ENCODE results near the gene TNFAIP3. TPM values are rescaled to one million over a fixed set of nuclear protein-coding genes. Genes with fewer than 3 reads are reported as not detected.
"Not testable (repeated sequence)": the region's sequence is repeated elsewhere in the genome, so short reads cannot be mapped to it uniquely, and the experiment has no call there.

The TNFAIP3 gene
- total and polyA plus RNA-seq, 2 donors (not counting 1 experiment from before 2014, with no cell fraction given), result 86.2 to 92.0 TPM

GRCh38 chr6:137844773-137845172 lies 22.3 kb upstream of the TNFAIP3 start:
- intact Hi-C loops (cut with micrococcal nuclease); DNase-seq; H4K20me1 ChIP-seq (ENCODE audit: control insufficient read depth, insufficient read depth, low read length, poor library complexity, severe bottlenecking); H3K4me3 Mint-ChIP-seq; H3K79me2 ChIP-seq (ENCODE audit: control insufficient read depth, insufficient read depth, low read length); H3K4me2 ChIP-seq (replicated peaks; ENCODE audit: low read depth, low read length, poor library complexity, severe bottlenecking); ATAC-seq (ENCODE audit: low read depth); H3K27ac Mint-ChIP-seq; H3K4me3 ChIP-seq (ENCODE audit: control extremely low read depth in 1 of 5, extremely low read depth in 1 of 5, insufficient read depth in 1 of 5, low read depth in 2 of 5, low read length in 4 of 5); H2AFZ ChIP-seq (ENCODE audit: insufficient read depth, low read depth, low read length, poor library complexity, severe bottlenecking); H3K27me3 ChIP-seq (replicated peaks in 1 of 4; ENCODE audit: control extremely low read depth in 1 of 4, control insufficient read depth in 3 of 4, insufficient read depth in 4 of 4, low read length in 3 of 4); H3K27ac ChIP-seq (ENCODE audit: low read length in 2 of 2); H3K9ac ChIP-seq (ENCODE audit: low read length); H3K27me3 Mint-ChIP-seq; H3K36me3 ChIP-seq (replicated peaks in 1 of 2; ENCODE audit: control extremely low read depth in 1 of 2, control insufficient read depth in 1 of 2, extremely low read depth in 1 of 2, insufficient read depth in 2 of 2, low read length in 1 of 2); H3K9me3 ChIP-seq (ENCODE audit: control extremely low read depth in 1 of 3, control insufficient read depth in 2 of 3, insufficient read depth in 1 of 3, low read length in 2 of 3); POLR2A ChIA-PET; CTCF ChIA-PET; H3K9me3 Mint-ChIP-seq (ENCODE audit: insufficient read depth): not testable (repeated sequence)
- H3K4me1 ChIP-seq (ENCODE audit: control insufficient read depth in 2 of 2, insufficient read depth in 2 of 2, low read length in 2 of 2), result peaks cover 13 to 18% of the 10 kb centered on the region in 2 donors
- 63% methylated on average over 2 of the region's 7 CpGs for WGBS (ENCODE audit: insufficient coverage)
- H3K4me1 Mint-ChIP-seq, result peaks cover 11% of the 10 kb centered on the region

GRCh38 chr6:137845460-137845859 lies 21.6 kb upstream of the TNFAIP3 start:
- CTCF ChIA-PET, result no interaction called here
- Mint-ChIP-seq H3K27me3 (no peaks in the 10 kb centered on the region), H3K4me1 (peaks cover 6% of the 10 kb centered on the region), H3K27ac (no peak overlapping the region), H3K9me3 (ENCODE audit: insufficient read depth) (peaks cover 4% of the 10 kb centered on the region), H3K4me3 (no peak overlapping the region)
- H3K36me3 ChIP-seq (replicated peaks in 1 of 2; ENCODE audit: control extremely low read depth in 1 of 2, control insufficient read depth in 1 of 2, extremely low read depth in 1 of 2, insufficient read depth in 2 of 2, low read length in 1 of 2), result no peaks in the 10 kb centered on the region
- no peak overlapping the region for H3K9ac ChIP-seq (ENCODE audit: low read length)
- H2AFZ ChIP-seq (ENCODE audit: insufficient read depth, low read depth, low read length, poor library complexity, severe bottlenecking), result no peak overlapping the region
- TF ChIP-seq CTCF (IDR thresholded peaks at IDR 0.05) (no peak), EZH2 (IDR thresholded peaks at IDR 0.05; ENCODE audit: borderline replicate concordance, insufficient read depth, low read depth, low read length, poor library complexity, severe bottlenecking) (no peak)
- no peak overlapping the region for H3K27ac ChIP-seq (ENCODE audit: low read length in 2 of 2)
- 96% methylated on average over 3 of the region's 6 CpGs for WGBS (ENCODE audit: insufficient coverage)
- no peaks in the 10 kb centered on the region for H3K27me3 ChIP-seq (replicated peaks in 1 of 4; ENCODE audit: control extremely low read depth in 1 of 4, control insufficient read depth in 3 of 4, insufficient read depth in 4 of 4, low read length in 3 of 4)
- no peak overlapping the region for H3K4me2 ChIP-seq (replicated peaks; ENCODE audit: low read depth, low read length, poor library complexity, severe bottlenecking)
- ATAC-seq (ENCODE audit: low read depth) (no peak), DNase-seq (no peak)
- no peak overlapping the region for H3K4me3 ChIP-seq (ENCODE audit: control extremely low read depth in 1 of 5, extremely low read depth in 1 of 5, insufficient read depth in 1 of 5, low read depth in 2 of 5, low read length in 4 of 5)
- intact Hi-C loops (cut with micrococcal nuclease), result no loop called here
- POLR2A ChIA-PET, result no interaction called here
- H3K9me3 ChIP-seq (ENCODE audit: control extremely low read depth in 1 of 3, control insufficient read depth in 2 of 3, insufficient read depth in 1 of 3, low read length in 2 of 3), result peaks cover 0 to 7% (median 5%) of the 10 kb centered on the region in 3 donors
- H4K20me1 ChIP-seq (ENCODE audit: control insufficient read depth, insufficient read depth, low read length, poor library complexity, severe bottlenecking), result no peaks in the 10 kb centered on the region
- no peaks in the 10 kb centered on the region for H3K79me2 ChIP-seq (ENCODE audit: control insufficient read depth, insufficient read depth, low read length)
- peaks cover 13 to 18% of the 10 kb centered on the region in 2 donors for H3K4me1 ChIP-seq (ENCODE audit: control insufficient read depth in 2 of 2, insufficient read depth in 2 of 2, low read length in 2 of 2)
